ENCODE measurements around the gene LMAN2L.

GRCh38 chr2:96664366-96664925, 75.4 kb downstream of the LMAN2L start:
- TF ChIP-seq SIN3A (IDR thresholded peaks at IDR 0.05; ENCODE audit: borderline replicate concordance, insufficient read depth, low read length) (no peak), TAF1 (IDR thresholded peaks at IDR 0.05; ENCODE audit: borderline replicate concordance, insufficient read depth, low read length) (no peak)
